T-helper 2 cell treated with Interferon-gamma antibody and Interleukin-4, amounts not matched to agents 100 ng/mL and 5 ng/mL, for 36 hours (primary cell): ENCODE data around the gene KCNQ5. TPM values are rescaled to one million over a fixed set of nuclear protein-coding genes. Genes with fewer than 3 reads are reported as not detected.
"Not testable (repeated sequence)": the region's sequence is repeated elsewhere in the genome, so short reads cannot be mapped to it uniquely, and the experiment has no call there.

Experiments used
- intact Hi-C: fragments of 100-400 bp; cut with micrococcal nuclease; formaldehyde crosslinking; loops from one replicate; pipeline ENCODE4 v1.15.1; 2023
- total RNA-seq: library from RNA; stranded (reverse); gene quantifications from 2 replicates; pipeline ENCODE4 v1.2.3, GENCODE V29; 2022

KCNQ5 gene
- total RNA-seq, 1 donor from 2014 or later: 13.7 TPM

- intact Hi-C loops: no loop called here
Measured at GRCh38 chr6:73231986-73232391, 610.1 kb downstream of the KCNQ5 start.

DNA sequence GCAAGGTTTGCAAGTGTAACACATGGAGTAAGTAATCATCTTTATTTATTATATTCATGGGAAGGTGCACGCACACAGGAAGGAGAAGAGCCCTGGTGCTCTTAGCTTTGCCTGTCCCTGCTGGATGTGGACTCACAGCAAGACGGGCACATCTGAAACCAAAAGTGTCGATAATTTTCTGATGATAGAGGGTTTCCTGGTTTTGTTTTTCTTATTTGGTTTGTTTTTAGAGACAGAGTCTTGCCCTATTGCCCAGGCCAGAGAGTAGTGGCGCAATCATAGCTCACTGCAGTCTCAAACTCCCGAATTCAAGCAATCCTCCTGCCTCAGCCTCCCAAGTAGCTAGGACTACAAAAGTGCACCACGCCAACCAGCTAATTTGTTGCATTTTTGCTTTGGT, 611.2 kb downstream of the KCNQ5 start:
- intact Hi-C loops: no loop called here

DNA sequence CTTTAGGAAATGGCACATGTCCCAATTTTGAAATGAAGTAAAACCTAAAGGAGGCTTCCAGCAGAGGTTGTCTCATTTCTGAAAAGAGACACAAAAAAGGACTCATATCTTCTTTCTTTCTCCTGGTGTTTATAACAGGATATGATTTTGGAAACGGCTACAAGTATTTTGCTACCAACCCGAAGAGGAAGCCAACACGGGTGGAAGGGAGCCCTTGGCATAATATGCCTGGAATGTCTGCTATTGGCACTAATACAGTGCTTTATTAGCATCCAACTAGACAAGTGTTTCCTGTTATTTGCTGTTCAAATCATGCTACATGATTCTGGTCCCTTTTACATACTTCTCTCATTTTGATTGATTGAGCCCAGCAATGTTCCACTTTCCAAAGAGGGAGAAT, 612.1 kb downstream of the KCNQ5 start:
- intact Hi-C loops: not testable (repeated sequence)

GRCh38 chr6:73234733-73235132, 612.9 kb downstream of the KCNQ5 start:
- intact Hi-C loops: no loop called here

- intact Hi-C loops: no loop called here
Measured at GRCh38 chr6:73236144-73236750, 614.4 kb downstream of the KCNQ5 start.

- intact Hi-C loops: no loop called here
Measured at GRCh38 chr6:73240730-73241129, 618.9 kb downstream of the KCNQ5 start.

- intact Hi-C loops: no loop called here
Measured at GRCh38 chr6:73242001-73242400, 620.1 kb downstream of the KCNQ5 start.
